Natural killer cell (primary cell): ENCODE measurements around the gene WFIKKN1. TPM values are rescaled to one million over a fixed set of nuclear protein-coding genes. Genes with fewer than 3 reads are reported as not detected.

ENCODE experiments used
- ATAC-seq, 3 donors: fragments of 150-1000 bp in 2 of 3; fragments of 200-7000 bp in 1 of 3; cut with Tn5 transposase; 1 replicate in 1 of 3; 2 replicates in 2 of 3; pipeline ENCODE4 v1.10.0; 2021; ENCODE audit warnings: mild to moderate bottlenecking in 2 of 3, moderate library complexity in 2 of 3
- DNase-seq, 2 donors: peaks; one replicate each; pipeline versions ENCODE4 v3.0.0 to v3.0.0-alpha.2; 2013 to 2021; ENCODE audit warnings: mixed read lengths in 1 of 2
- H3K27ac ChIP-seq: one replicate; pipeline ENCODE4 v1.5.1; 2013; ENCODE audit warnings: mild to moderate bottlenecking, low read length
- H3K27me3 ChIP-seq: one replicate; pipeline ENCODE4 v1.6.1; 2013; ENCODE audit warnings: low read length; ENCODE audit not compliant: control insufficient read depth, insufficient read depth
- H3K36me3 ChIP-seq: one replicate; pipeline ENCODE4 v1.6.1; 2013; ENCODE audit warnings: low read length; ENCODE audit not compliant: control insufficient read depth, insufficient read depth
- H3K4me1 ChIP-seq: one replicate; pipeline ENCODE4 v1.6.1; 2013; ENCODE audit warnings: low read length; ENCODE audit not compliant: control insufficient read depth, insufficient read depth
- H3K4me3 ChIP-seq: one replicate; pipeline ENCODE4 v1.5.1; 2013; ENCODE audit warnings: low read length
- H3K9me3 ChIP-seq: one replicate; pipeline ENCODE4 v1.6.1; 2013; ENCODE audit warnings: low read length; ENCODE audit not compliant: control insufficient read depth, insufficient read depth
- H3K27ac Mint-ChIP-seq, 2 donors: one replicate each; pipeline ENCODE4 v1.8.0; 2022; ENCODE audit warnings: mild to moderate bottlenecking in 2 of 2, mixed read lengths in 2 of 2, moderate library complexity in 1 of 2
- H3K27me3 Mint-ChIP-seq, 2 donors: one replicate each; pipeline ENCODE4 v1.8.0; 2022; ENCODE audit warnings: low read depth in 2 of 2, mixed read lengths in 2 of 2
- H3K36me3 Mint-ChIP-seq: one replicate; pipeline ENCODE4 v1.8.0; 2022; ENCODE audit warnings: mixed read lengths
- H3K4me1 Mint-ChIP-seq, 2 donors: one replicate each; pipeline ENCODE4 v1.8.0; 2022; ENCODE audit warnings: mixed read lengths in 2 of 2
- H3K4me3 Mint-ChIP-seq: one replicate; pipeline ENCODE4 v1.8.0; 2022; ENCODE audit warnings: mild to moderate bottlenecking, moderate library complexity, mixed read lengths
- H3K9me3 Mint-ChIP-seq, 2 donors: one replicate each; pipeline ENCODE4 v1.8.0; 2022; ENCODE audit warnings: mixed read lengths in 2 of 2
- WGBS: methylation state at CpG from one replicate; pipeline ENCODE4 v1.1.7; 2013; ENCODE audit warnings: missing lambda C conversion rate; ENCODE audit not compliant: insufficient coverage; 5-methylcytosine and 5-hydroxymethylcytosine counted together
- intact Hi-C: fragments of 100-400 bp; cut with micrococcal nuclease; formaldehyde crosslinking; loops from one replicate; pipeline ENCODE4 v1.14.2; 2022
- total RNA-seq, 4 donors: library from RNA; stranded (reverse); fragments of 120-200 nt in 1 of 4; gene quantifications; one replicate each; pipeline versions ENCODE4 v1.2.3 to v1.2.4, GENCODE V29; 2013 to 2022
- TF ChIP-seq, protein P1 (sequence below): fragments of 200-600 bp; IDR thresholded peaks from one replicate; pipeline ENCODE4 v1.8.0; 2022; ENCODE audit warnings: antibody characterized with exemption

WFIKKN1 gene
- total RNA-seq, 3 donors from 2014 or later (not counting 1 experiment from before 2014, with no cell fraction given) = 0.60 to 1.7 (median 0.75) TPM

DNA sequence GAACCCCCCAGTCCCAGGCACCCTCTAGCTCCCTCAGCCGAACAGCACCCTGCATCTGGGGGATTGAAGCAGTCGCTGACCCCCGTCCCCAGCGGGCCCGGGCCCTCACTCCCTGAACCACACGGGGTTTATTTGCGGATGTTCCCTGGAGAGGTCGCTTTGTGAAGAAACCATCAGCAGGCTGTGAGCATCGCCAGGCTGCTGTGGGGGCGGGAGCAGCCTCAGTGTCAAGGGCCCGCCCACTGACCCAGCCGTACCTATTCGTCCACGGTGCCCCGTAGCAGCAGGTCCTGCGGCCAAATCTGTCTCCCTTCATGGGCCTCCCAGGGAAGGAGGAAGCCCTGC lies 47.3 kb upstream of the WFIKKN1 start:
- Histone ChIP-seq H3K27ac (no peak overlapping the region), H3K4me3 (no peak overlapping the region), H3K9me3 (no peaks in the 10 kb centered on the region), H3K36me3 (no peaks in the 10 kb centered on the region), H3K27me3 (no peaks in the 10 kb centered on the region), H3K4me1 (peaks cover 19% of the 10 kb centered on the region)
- ATAC-seq (no peak), DNase-seq (no peak)
- Mint-ChIP-seq H3K4me1 (peaks cover 0 to 4% of the 10 kb centered on the region in 2 donors), H3K27me3 (no peaks in the 10 kb centered on the region), H3K4me3 (no peak overlapping the region), H3K27ac (no peak overlapping the region), H3K9me3 (no peaks in the 10 kb centered on the region), H3K36me3 (no peaks in the 10 kb centered on the region)
- TF ChIP-seq, protein P1, sequence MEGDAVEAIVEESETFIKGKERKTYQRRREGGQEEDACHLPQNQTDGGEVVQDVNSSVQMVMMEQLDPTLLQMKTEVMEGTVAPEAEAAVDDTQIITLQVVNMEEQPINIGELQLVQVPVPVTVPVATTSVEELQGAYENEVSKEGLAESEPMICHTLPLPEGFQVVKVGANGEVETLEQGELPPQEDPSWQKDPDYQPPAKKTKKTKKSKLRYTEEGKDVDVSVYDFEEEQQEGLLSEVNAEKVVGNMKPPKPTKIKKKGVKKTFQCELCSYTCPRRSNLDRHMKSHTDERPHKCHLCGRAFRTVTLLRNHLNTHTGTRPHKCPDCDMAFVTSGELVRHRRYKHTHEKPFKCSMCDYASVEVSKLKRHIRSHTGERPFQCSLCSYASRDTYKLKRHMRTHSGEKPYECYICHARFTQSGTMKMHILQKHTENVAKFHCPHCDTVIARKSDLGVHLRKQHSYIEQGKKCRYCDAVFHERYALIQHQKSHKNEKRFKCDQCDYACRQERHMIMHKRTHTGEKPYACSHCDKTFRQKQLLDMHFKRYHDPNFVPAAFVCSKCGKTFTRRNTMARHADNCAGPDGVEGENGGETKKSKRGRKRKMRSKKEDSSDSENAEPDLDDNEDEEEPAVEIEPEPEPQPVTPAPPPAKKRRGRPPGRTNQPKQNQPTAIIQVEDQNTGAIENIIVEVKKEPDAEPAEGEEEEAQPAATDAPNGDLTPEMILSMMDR = no peak
- intact Hi-C loops = no loop called here
- 81% methylated on average over 16 of the region's 16 CpGs for WGBS

DNA sequence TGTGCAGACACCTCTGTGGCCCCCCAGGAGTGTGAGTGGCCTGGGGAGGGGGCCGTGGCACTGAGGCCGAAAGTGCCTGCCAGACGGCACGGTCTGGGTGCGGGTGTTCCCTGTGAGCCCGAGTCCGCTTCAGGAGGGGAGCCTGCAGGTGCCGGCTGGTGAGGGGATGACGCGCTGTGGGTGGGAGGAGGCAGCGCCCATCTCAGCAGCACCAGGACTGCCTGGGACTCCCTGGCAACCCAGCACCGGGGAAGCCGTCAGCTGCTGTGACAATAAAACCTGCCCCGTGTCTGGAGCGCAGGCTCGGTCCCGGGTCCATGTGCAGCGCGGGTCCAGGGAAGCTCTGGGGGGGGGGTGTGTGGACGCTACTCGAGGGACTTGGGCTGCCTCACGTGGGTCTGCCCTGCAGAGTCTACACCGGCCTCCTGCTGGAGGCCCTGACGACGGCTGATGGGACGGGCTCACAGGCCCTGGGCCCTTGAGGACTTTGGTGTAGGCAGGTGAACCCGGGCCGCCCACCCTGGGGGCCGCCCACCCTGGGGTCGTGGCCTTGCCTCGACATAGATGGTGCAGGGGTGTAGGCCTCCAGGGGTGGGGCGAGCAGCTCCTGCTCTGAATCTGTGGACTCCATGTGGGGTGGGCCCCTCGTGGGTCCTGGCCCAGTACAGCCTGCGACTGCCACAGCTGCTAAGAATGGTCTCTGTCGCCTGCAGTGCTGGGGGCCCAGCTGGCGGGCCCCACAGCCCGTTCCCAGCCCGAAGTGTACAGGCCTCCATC lies 46.8 kb upstream of the WFIKKN1 start:
- peaks cover 0 to 7% of the 10 kb centered on the region in 2 donors for H3K4me1 Mint-ChIP-seq
- H3K4me3 Mint-ChIP-seq = no peak overlapping the region
- no peaks in the 10 kb centered on the region for H3K36me3 Mint-ChIP-seq
- Histone ChIP-seq H3K27me3 (no peaks in the 10 kb centered on the region), H3K4me1 (peaks cover 18% of the 10 kb centered on the region), H3K4me3 (no peak overlapping the region), H3K27ac (no peak overlapping the region), H3K36me3 (no peaks in the 10 kb centered on the region), H3K9me3 (no peaks in the 10 kb centered on the region)
- H3K27me3 Mint-ChIP-seq = no peaks in the 10 kb centered on the region
- no peak overlapping the region for H3K27ac Mint-ChIP-seq
- 78% methylated on average over 36 of the region's 38 CpGs for WGBS
- ATAC-seq (no peak), DNase-seq (no peak)
- no peaks in the 10 kb centered on the region for H3K9me3 Mint-ChIP-seq
- intact Hi-C loops = no loop called here
- TF ChIP-seq, protein P1 = no peak

DNA sequence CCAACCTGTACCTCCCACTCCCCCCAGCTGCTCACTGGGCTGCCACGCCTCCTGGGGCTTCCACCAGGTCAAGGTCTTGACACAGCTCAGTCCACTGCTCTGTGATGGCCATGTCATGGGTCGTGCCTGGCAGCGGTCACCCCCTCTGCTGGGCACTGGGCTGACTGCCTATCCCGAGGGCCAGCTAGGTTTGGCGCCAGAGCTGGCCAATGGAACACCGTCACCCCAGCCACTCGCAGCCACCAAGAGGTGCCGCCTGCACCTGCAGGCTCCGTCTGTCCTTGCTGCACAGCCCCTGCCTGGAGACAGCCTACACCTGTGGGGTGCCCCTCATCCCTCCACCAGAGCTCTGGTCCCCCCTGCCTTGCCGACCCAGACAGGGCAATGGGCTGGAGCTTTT lies 45.4 kb upstream of the WFIKKN1 start:
- peaks cover 0 to 17% of the 10 kb centered on the region in 2 donors for H3K4me1 Mint-ChIP-seq
- intact Hi-C loops = no loop called here

More for the DNA sequence above, 45.4 kb upstream of the WFIKKN1 start:
- no peak overlapping the region for H3K4me3 ChIP-seq
- no peaks in the 10 kb centered on the region for H3K9me3 ChIP-seq
- H3K36me3 ChIP-seq = no peaks in the 10 kb centered on the region
- Mint-ChIP-seq H3K9me3 (no peaks in the 10 kb centered on the region), H3K27ac (no peak overlapping the region), H3K4me3 (no peak overlapping the region), H3K27me3 (no peaks in the 10 kb centered on the region), H3K36me3 (no peaks in the 10 kb centered on the region)
- ATAC-seq = no peak
- TF ChIP-seq, protein P1 = no peak
- 50% methylated on average over 10 of the region's 10 CpGs for WGBS
- H3K27me3 ChIP-seq = no peaks in the 10 kb centered on the region
- DNase-seq = no peak
- peaks cover 15% of the 10 kb centered on the region for H3K4me1 ChIP-seq
- no peak overlapping the region for H3K27ac ChIP-seq
